BE2C (cell line): ENCODE measurements around the gene ZNHIT3.

Experiments
- DNase-seq: peaks from one replicate; pipeline ENCODE4 v3.0.0-alpha.2; 2020
- H3K27me3 ChIP-seq: fragments of 250-450 bp; sonication (Bioruptor Pico); 2 replicates; pipeline ENCODE4 v1.5.1; 2020; ENCODE audit warnings: mild to moderate bottlenecking
- H3K36me3 ChIP-seq: fragments of 250-450 bp; sonication (Bioruptor Pico); 2 replicates; pipeline ENCODE4 v1.5.1; 2020; ENCODE audit warnings: mild to moderate bottlenecking
- H3K4me1 ChIP-seq: fragments of 250-450 bp; sonication (Bioruptor Pico); 2 replicates; pipeline ENCODE4 v1.5.1; 2020
- H3K4me3 ChIP-seq: 2 replicates; pipeline ENCODE4 v1.5.1; 2011; ENCODE audit warnings: low read depth, low read length
- H3K9me3 ChIP-seq: fragments of 250-450 bp; sonication (Bioruptor Pico); 2 replicates; pipeline ENCODE4 v1.5.1; 2020
- CTCF ChIP-seq: IDR thresholded peaks from 2 replicates; pipeline ENCODE4 v1.5.1; 2012; ENCODE audit warnings: mild to moderate bottlenecking, low read depth, low read length

The ZNHIT3 gene

GRCh38 chr17:36485027-36485426, 1.5 kb upstream of the ZNHIT3 start:
- no peak for DNase-seq
- TF ChIP-seq CTCF, result no peak
- Histone ChIP-seq H3K4me1 (no peaks in the 10 kb centered on the region), H3K27me3 (peaks cover 11% of the 10 kb centered on the region), H3K36me3 (no peaks in the 10 kb centered on the region), H3K4me3 (no peak overlapping the region), H3K9me3 (peaks cover 3% of the 10 kb centered on the region)

GRCh38 chr17:36485805-36486203, 677 bp upstream of the ZNHIT3 start:
- no peaks in the 10 kb centered on the region for H3K4me1 ChIP-seq
- H3K4me3 ChIP-seq, result peak overlapping the region; percentile 95
- TF ChIP-seq CTCF, result no peak
- peaks cover 3% of the 10 kb centered on the region for H3K9me3 ChIP-seq
- peaks cover 11% of the 10 kb centered on the region for H3K27me3 ChIP-seq
- no peak for DNase-seq
- no peaks in the 10 kb centered on the region for H3K36me3 ChIP-seq

GRCh38 chr17:36493956-36494355, 7.5 kb downstream of the ZNHIT3 start:
- no peaks in the 10 kb centered on the region for H3K27me3 ChIP-seq
- peaks cover 12% of the 10 kb centered on the region for H3K4me1 ChIP-seq
- no peak for TF ChIP-seq CTCF
- H3K36me3 ChIP-seq, result peaks cover 52% of the 10 kb centered on the region
- no peak for DNase-seq
- H3K9me3 ChIP-seq, result no peaks in the 10 kb centered on the region
- no peak overlapping the region for H3K4me3 ChIP-seq

- Histone ChIP-seq H3K4me3 (no peak overlapping the region), H3K27me3 (no peaks in the 10 kb centered on the region), H3K36me3 (peaks cover 52% of the 10 kb centered on the region), H3K4me1 (peaks cover 16% of the 10 kb centered on the region), H3K9me3 (no peaks in the 10 kb centered on the region)
- TF ChIP-seq CTCF, result no peak
- DNase-seq, result no peak
Measured at GRCh38 chr17:36494674-36495073, 8.2 kb downstream of the ZNHIT3 start.

- no peak for TF ChIP-seq CTCF
- no peak for DNase-seq
- no peak overlapping the region for H3K4me3 ChIP-seq
- peaks cover 52% of the 10 kb centered on the region for H3K36me3 ChIP-seq
- H3K4me1 ChIP-seq, result peaks cover 16% of the 10 kb centered on the region
- H3K27me3 ChIP-seq, result no peaks in the 10 kb centered on the region
- H3K9me3 ChIP-seq, result no peaks in the 10 kb centered on the region
Measured at GRCh38 chr17:36495076-36495578, 8.6 kb downstream of the ZNHIT3 start.

GRCh38 chr17:36496018-36496789, 9.7 kb downstream of the ZNHIT3 start:
- Histone ChIP-seq H3K36me3 (peaks cover 57% of the 10 kb centered on the region), H3K4me3 (no peak overlapping the region), H3K27me3 (no peaks in the 10 kb centered on the region), H3K4me1 (peaks cover 16% of the 10 kb centered on the region), H3K9me3 (no peaks in the 10 kb centered on the region)
- no peak for DNase-seq
- TF ChIP-seq CTCF, result no peak
